CD4-positive, alpha-beta memory T cell (primary cell): Measurements from ENCODE around the gene GBP7. TPM values are rescaled to one million over a fixed set of nuclear protein-coding genes. Genes with fewer than 3 reads are reported as not detected.
A peak's percentile ranks its signal among the peaks of the same experiment; 100 is the strongest.

Source experiments
- CTCF ChIA-PET: fragments of 350-600 bp; sonication (Branson Sonifier 250); formaldehyde crosslinking; loops from one replicate; lab custom pipeline; 2021; ENCODE audit warnings: inconsistent platforms; ENCODE audit not compliant: partially characterized antibody; lab: Charles Lee
- POLR2A ChIA-PET: fragments of 350-600 bp; sonication (Branson Sonifier 250); formaldehyde crosslinking; loops from one replicate; lab custom pipeline; 2021; ENCODE audit not compliant: partially characterized antibody; lab: Charles Lee
- DNase-seq, 5 donors: peaks; one replicate each; pipeline versions ENCODE4 v3.0.0 to v3.0.0-alpha.2; 2020 to 2022; ENCODE audit warnings: mixed read lengths in 1 of 5
- H3K27ac ChIP-seq: one replicate; pipeline ENCODE4 v1.7.0; 2013; ENCODE audit warnings: low read depth, low read length
- H3K27me3 ChIP-seq: 2 replicates; pipeline ENCODE4 v1.7.0; 2013; ENCODE audit warnings: mild to moderate bottlenecking, low read length, moderate library complexity; ENCODE audit not compliant: insufficient read depth
- H3K36me3 ChIP-seq: 2 replicates; pipeline ENCODE4 v1.7.0; 2013; ENCODE audit warnings: mild to moderate bottlenecking, low read length, moderate library complexity; ENCODE audit not compliant: insufficient read depth
- H3K4me1 ChIP-seq: 2 replicates; pipeline ENCODE4 v1.7.0; 2013; ENCODE audit warnings: mild to moderate bottlenecking, low read length, moderate library complexity; ENCODE audit not compliant: insufficient read depth
- H3K4me3 ChIP-seq, 2 donors: one replicate each; pipeline ENCODE4 v1.7.0; 2013; ENCODE audit warnings: low read length in 2 of 2, mild to moderate bottlenecking in 1 of 2
- H3K9me3 ChIP-seq, 2 donors: one replicate each; pipeline ENCODE4 v1.7.0; 2013; ENCODE audit warnings: low read length in 2 of 2, control low read depth in 1 of 2; ENCODE audit not compliant: control insufficient read depth in 1 of 2
- H3K27ac Mint-ChIP-seq, 7 donors: one replicate each; pipeline ENCODE4 v1.8.0; 2020 to 2021; ENCODE audit warnings: mixed read lengths in 7 of 7, mild to moderate bottlenecking in 6 of 7, inconsistent platforms in 3 of 7, moderate library complexity in 3 of 7
- H3K27me3 Mint-ChIP-seq, 2 donors: one replicate each; pipeline ENCODE4 v1.8.0; 2020 to 2021; ENCODE audit warnings: mixed read lengths in 2 of 2
- H3K36me3 Mint-ChIP-seq, 2 donors: one replicate each; pipeline ENCODE4 v1.8.0; 2020 to 2021; ENCODE audit warnings: mixed read lengths in 2 of 2, inconsistent platforms in 1 of 2, mild to moderate bottlenecking in 1 of 2
- H3K4me1 Mint-ChIP-seq, 4 donors: one replicate each; pipeline ENCODE4 v1.8.0; 2020 to 2021; ENCODE audit warnings: mixed read lengths in 4 of 4, mild to moderate bottlenecking in 1 of 4
- H3K4me3 Mint-ChIP-seq, 8 donors: one replicate each; pipeline ENCODE4 v1.8.0; 2020 to 2021; ENCODE audit warnings: mixed read lengths in 8 of 8, mild to moderate bottlenecking in 7 of 8, moderate library complexity in 6 of 8, inconsistent platforms in 3 of 8
- H3K9me3 Mint-ChIP-seq, 8 donors: one replicate each; pipeline ENCODE4 v1.8.0; 2020 to 2021; ENCODE audit warnings: mixed read lengths in 8 of 8, mild to moderate bottlenecking in 5 of 8, inconsistent platforms in 3 of 8, moderate library complexity in 1 of 8
- intact Hi-C: fragments of 100-400 bp; cut with micrococcal nuclease; formaldehyde crosslinking; loops from one replicate; pipeline ENCODE4 v1.15.1; 2023
- polyA plus RNA-seq, 2 donors: library from polyadenylated mRNA; unstranded; fragments of 300-500 nt; fragmentation: Illumina TruSeq; gene quantifications; one replicate each; pipeline ENCODE4 v1.2.3, GENCODE V29; 2021
- total RNA-seq, 2 experiments: library from RNA; stranded (reverse); gene quantifications; one replicate each; pipeline ENCODE4 v1.2.3, GENCODE V29; 2021

Gene GBP7
- total and polyA plus RNA-seq, 4 experiments from 2014 or later = 0.17 TPM; not detected in 2

- peaks cover 35% of the 10 kb centered on the region for H3K36me3 ChIP-seq
- H3K27ac Mint-ChIP-seq = peak overlapping the region in 5 of 7 donors; percentile 55 to 93 (median 68)
- H3K9me3 Mint-ChIP-seq = no peaks in the 10 kb centered on the region
- intact Hi-C loops = no loop called here
- no peak overlapping the region for H3K4me3 ChIP-seq
- H3K4me1 ChIP-seq = peaks cover 59% of the 10 kb centered on the region
- H3K36me3 Mint-ChIP-seq = peaks cover 20 to 46% of the 10 kb centered on the region in 2 donors
- no peaks in the 10 kb centered on the region for H3K9me3 ChIP-seq
- H3K27me3 ChIP-seq = no peaks in the 10 kb centered on the region
- H3K4me3 Mint-ChIP-seq = peak overlapping the region in 4 of 8 donors; percentile 5 to 51 (median 26)
- no peaks in the 10 kb centered on the region for H3K27me3 Mint-ChIP-seq
- no peak overlapping the region for H3K27ac ChIP-seq
- H3K4me1 Mint-ChIP-seq = peaks cover 26 to 49% (median 33%) of the 10 kb centered on the region in 4 donors
- DNase-seq = no peak
- ChIA-PET CTCF (interaction anchor here (1.1 to 2.5 kb wide), 4 partner anchors 36 to 237 kb away, joined by 3 to 11 read pairs (median 4); partner anchors contain the start of gene GBP4), POLR2A (no interaction called here)
Observed at GRCh38 chr1:89121641-89122040, 54.2 kb downstream of the GBP7 start.

GRCh38 chr1:89114662-89115061, 61.1 kb downstream of the GBP7 start:
- H3K4me3 Mint-ChIP-seq = no peak overlapping the region
- no peak overlapping the region for H3K4me3 ChIP-seq
- no peaks in the 10 kb centered on the region for H3K27me3 Mint-ChIP-seq
- ChIA-PET CTCF (interaction anchor here (1.1 kb wide), 1 partner anchor 10 kb away, joined by 4 read pairs; no protein-coding TSS in a partner anchor), POLR2A (interaction anchor here (0.6 kb wide), 1 partner anchor 256 kb away, joined by 3 read pairs; no protein-coding TSS in a partner anchor)
- peaks cover 90% of the 10 kb centered on the region for H3K36me3 ChIP-seq
- H3K27ac Mint-ChIP-seq = peak overlapping the region in 6 of 7 donors; percentile 14 to 77 (median 56)
- H3K4me1 ChIP-seq = peaks cover 24% of the 10 kb centered on the region
- H3K36me3 Mint-ChIP-seq = peaks cover 36 to 50% of the 10 kb centered on the region in 2 donors
- intact Hi-C loops = no loop called here
- H3K27me3 ChIP-seq = no peaks in the 10 kb centered on the region
- no peaks in the 10 kb centered on the region for H3K9me3 Mint-ChIP-seq
- H3K27ac ChIP-seq = no peak overlapping the region
- peaks cover 23 to 43% (median 29%) of the 10 kb centered on the region in 4 donors for H3K4me1 Mint-ChIP-seq
- no peak for DNase-seq
- no peaks in the 10 kb centered on the region for H3K9me3 ChIP-seq

- peaks cover 51 to 65% of the 10 kb centered on the region in 2 donors for H3K36me3 Mint-ChIP-seq
- POLR2A ChIA-PET = interaction anchor here (2.8 kb wide), 1 partner anchor 13 kb away, joined by 6 read pairs; the partner anchor contains the start of gene GBP2
- intact Hi-C loops = no loop called here
- CTCF ChIA-PET = no interaction called here
- no peaks in the 10 kb centered on the region for H3K9me3 ChIP-seq
- H3K27ac Mint-ChIP-seq = peak overlapping the region in 6 of 7 donors; percentile 6 to 70 (median 39)
- DNase-seq = no peak
- peaks cover 26 to 43% (median 33%) of the 10 kb centered on the region in 4 donors for H3K4me1 Mint-ChIP-seq
- H3K27ac ChIP-seq = no peak overlapping the region
- no peak overlapping the region for H3K4me3 Mint-ChIP-seq
- H3K27me3 ChIP-seq = no peaks in the 10 kb centered on the region
- no peaks in the 10 kb centered on the region for H3K27me3 Mint-ChIP-seq
- no peak overlapping the region for H3K4me3 ChIP-seq
- peaks cover 89% of the 10 kb centered on the region for H3K36me3 ChIP-seq
- H3K4me1 ChIP-seq = peaks cover 8% of the 10 kb centered on the region
- no peaks in the 10 kb centered on the region for H3K9me3 Mint-ChIP-seq
Observed at GRCh38 chr1:89112871-89113613, 62.8 kb downstream of the GBP7 start.

GRCh38 chr1:89104687-89105086, 71.1 kb downstream of the GBP7 start:
- peaks cover 46% of the 10 kb centered on the region for H3K36me3 ChIP-seq
- H3K27ac ChIP-seq = no peak overlapping the region
- Mint-ChIP-seq H3K4me1 (peaks cover 0 to 12% (median 4%) of the 10 kb centered on the region in 4 donors), H3K36me3 (peaks cover 58% of the 10 kb centered on the region in 2 donors), H3K4me3 (no peak overlapping the region), H3K9me3 (peaks cover 0 to 3% (median 0%) of the 10 kb centered on the region in 8 donors), H3K27ac (peak overlapping the region in 1 of 7 donors; percentile 37), H3K27me3 (no peaks in the 10 kb centered on the region)
- DNase-seq = no peak
- POLR2A ChIA-PET = interaction anchor here (1.1 kb wide), 1 partner anchor 70 kb away, joined by 3 read pairs; no protein-coding TSS in a partner anchor
- CTCF ChIA-PET = no interaction called here
- intact Hi-C loops = no loop called here
- H3K4me3 ChIP-seq = no peak overlapping the region
- no peaks in the 10 kb centered on the region for H3K4me1 ChIP-seq
- no peaks in the 10 kb centered on the region for H3K9me3 ChIP-seq
- no peaks in the 10 kb centered on the region for H3K27me3 ChIP-seq

GRCh38 chr1:89104147-89104546, 71.7 kb downstream of the GBP7 start:
- Histone ChIP-seq H3K9me3 (no peaks in the 10 kb centered on the region), H3K27ac (no peak overlapping the region), H3K27me3 (no peaks in the 10 kb centered on the region), H3K4me1 (no peaks in the 10 kb centered on the region), H3K4me3 (no peak overlapping the region), H3K36me3 (peaks cover 41% of the 10 kb centered on the region)
- Mint-ChIP-seq H3K4me3 (no peak overlapping the region), H3K36me3 (peaks cover 52 to 54% of the 10 kb centered on the region in 2 donors), H3K27ac (peak overlapping the region in 2 of 7 donors; percentile 4 to 56), H3K27me3 (no peaks in the 10 kb centered on the region), H3K9me3 (peaks cover 0 to 4% (median 0%) of the 10 kb centered on the region in 8 donors), H3K4me1 (peaks cover 0 to 12% (median 3%) of the 10 kb centered on the region in 4 donors)
- DNase-seq = no peak
- intact Hi-C loops = no loop called here
- POLR2A ChIA-PET = interaction anchor here (1.1 kb wide), 2 partner anchors 23 to 70 kb away, joined by 3 read pairs; no protein-coding TSS in a partner anchor
- CTCF ChIA-PET = interaction anchor here (1.2 to 1.6 kb wide), 2 partner anchors 18 to 254 kb away, joined by 5 to 7 read pairs; no protein-coding TSS in a partner anchor

- peaks cover 0 to 2% of the 10 kb centered on the region in 2 donors for H3K27me3 Mint-ChIP-seq
- intact Hi-C loops = no loop called here
- no peak overlapping the region for H3K4me3 Mint-ChIP-seq
- ChIA-PET CTCF (no interaction called here), POLR2A (no interaction called here)
- DNase-seq = no peak
- H3K9me3 Mint-ChIP-seq = peaks cover 0 to 7% (median 2%) of the 10 kb centered on the region in 8 donors
- no peaks in the 10 kb centered on the region for H3K4me1 ChIP-seq
- peaks cover 32 to 34% of the 10 kb centered on the region in 2 donors for H3K36me3 Mint-ChIP-seq
- H3K4me3 ChIP-seq = no peak overlapping the region
- H3K27ac Mint-ChIP-seq = no peak overlapping the region
- no peak overlapping the region for H3K27ac ChIP-seq
- peaks cover 0 to 4% (median 2%) of the 10 kb centered on the region in 4 donors for H3K4me1 Mint-ChIP-seq
- H3K36me3 ChIP-seq = peaks cover 22% of the 10 kb centered on the region
- H3K27me3 ChIP-seq = no peaks in the 10 kb centered on the region
- no peaks in the 10 kb centered on the region for H3K9me3 ChIP-seq
Observed at GRCh38 chr1:89102021-89102420, 73.8 kb downstream of the GBP7 start.

GRCh38 chr1:89100412-89100811, 75.4 kb downstream of the GBP7 start:
- Histone ChIP-seq H3K36me3 (peaks cover 7% of the 10 kb centered on the region), H3K9me3 (no peaks in the 10 kb centered on the region), H3K27ac (no peak overlapping the region), H3K4me1 (no peaks in the 10 kb centered on the region), H3K27me3 (no peaks in the 10 kb centered on the region), H3K4me3 (no peak overlapping the region)
- POLR2A ChIA-PET = interaction anchor here (0.9 to 1.7 kb wide), 3 partner anchors 30 to 98 kb away, joined by 3 to 4 read pairs (median 3); partner anchors contain the start of gene GBP1
- CTCF ChIA-PET = interaction anchor here (1.0 to 1.5 kb wide), 2 partner anchors 31 to 258 kb away, joined by 3 read pairs; no protein-coding TSS in a partner anchor
- Mint-ChIP-seq H3K4me3 (no peak overlapping the region), H3K27ac (no peak overlapping the region), H3K9me3 (peaks cover 0 to 18% (median 6%) of the 10 kb centered on the region in 8 donors), H3K4me1 (peaks cover 0 to 4% (median 0%) of the 10 kb centered on the region in 4 donors), H3K36me3 (peaks cover 20 to 24% of the 10 kb centered on the region in 2 donors), H3K27me3 (peaks cover 0 to 2% of the 10 kb centered on the region in 2 donors)
- intact Hi-C loops = no loop called here
- DNase-seq = no peak
